K562 (cell line): ENCODE data around the gene EPHA4. TPM values are rescaled to one million over a fixed set of nuclear protein-coding genes. Genes with fewer than 3 reads are reported as not detected.

Experiments used
- ATAC-seq: fragments of 200-7000 bp; cut with Tn5 transposase; 3 replicates; pipeline ENCODE4 v1.9.1; 2020; ENCODE audit warnings: moderate library complexity
- BruUV-seq: library from RNA; stranded (reverse); fragments of 400-500 nt; replicated peaks from 2 replicates; lab custom pipeline; 2021; lab: Mats Ljungman, UMichigan
- CTCF ChIA-PET: fragments of 300-600 bp; formaldehyde crosslinking; extraction: SDS; loops from one replicate; lab custom pipeline; 2021; ENCODE audit warnings: low intra/inter-chr PET ratio; lab: Yijun Ruan, JAX
- POLR2A ChIA-PET: fragments of 300-600, 350-650 bp; sonication (Branson Sonifier 250); formaldehyde crosslinking; extraction: SDS; loops from one replicate; lab custom pipeline; 2021; ENCODE audit warnings: antibody characterized with exemption, inconsistent platforms; lab: Yijun Ruan, JAX
- DNase-seq, 4 experiments: peaks; one replicate each; pipeline versions ENCODE4 v3.0.0 to v3.0.0-alpha.2; 2011 to 2018; ENCODE audit warnings: low spot score in 3 of 4, mixed read lengths in 3 of 4; ENCODE audit errors: extremely low read depth in 1 of 4
- FAIRE-seq: peaks from 2 replicates; lab custom pipeline; 2011; peaks lifted over from hg19 to GRCh38; lab: Jason Lieb, UNC
- H2AFZ ChIP-seq: 2 replicates; pipeline ENCODE4 v1.6.0; 2011; ENCODE audit warnings: low read depth, low read length, control low read depth, inconsistent platforms
- H3K27ac ChIP-seq: fragments of 200-600 bp; 3 replicates; pipeline ENCODE4 v1.8.0; 2011; ENCODE audit warnings: low read depth, mild to moderate bottlenecking, control low read depth, inconsistent platforms, low read length, moderate library complexity, mixed read lengths; ENCODE audit errors: extremely low read depth
- H3K27me3 ChIP-seq, 2 experiments: fragments of 300-600 bp in 1 of 2; 2 replicates in 1 of 2; 3 replicates in 1 of 2; pipeline versions ENCODE4 v1.6.0 to v1.8.0; 2011; ENCODE audit warnings: inconsistent platforms in 2 of 2, low read length in 2 of 2, mild to moderate bottlenecking in 1 of 2, mixed read lengths in 1 of 2, moderate library complexity in 1 of 2; ENCODE audit not compliant: control insufficient read depth in 2 of 2, insufficient read depth in 2 of 2
- H3K36me3 ChIP-seq: fragments of 300-600 bp; 3 replicates; pipeline ENCODE4 v1.8.0; 2011; ENCODE audit warnings: mild to moderate bottlenecking, low read length, inconsistent platforms; ENCODE audit not compliant: control insufficient read depth, insufficient read depth
- H3K4me1 ChIP-seq, 2 experiments: fragments of 200-600 bp in 1 of 2; replicated peaks in 1 of 2; 2 replicates in 1 of 2; 3 replicates in 1 of 2; pipeline versions ENCODE4 v1.5.1 to v1.8.0; 2011; ENCODE audit warnings: inconsistent platforms in 2 of 2, low read length in 2 of 2, mild to moderate bottlenecking in 1 of 2, mixed read lengths in 1 of 2, moderate library complexity in 1 of 2; ENCODE audit not compliant: control insufficient read depth in 2 of 2, insufficient read depth in 2 of 2
- H3K4me2 ChIP-seq: 2 replicates; pipeline ENCODE4 v1.6.1; 2011; ENCODE audit warnings: low read length, control low read depth, inconsistent platforms, mixed read lengths; ENCODE audit not compliant: insufficient read depth
- H3K4me3 ChIP-seq: fragments of 200-600 bp; sonication (generic), shearing (Covaris generic); 2 replicates; pipeline ENCODE4 v1.5.1; 2016; ENCODE audit warnings: control low read depth, inconsistent platforms
- H3K79me2 ChIP-seq: fragments of 200-600 bp; 3 replicates; pipeline ENCODE4 v1.8.0; 2011; ENCODE audit warnings: low read length, inconsistent platforms; ENCODE audit not compliant: control insufficient read depth, insufficient read depth
- H3K9ac ChIP-seq, 2 experiments: 2 replicates each; pipeline versions ENCODE4 v1.6.0 to v1.6.1; 2011; ENCODE audit warnings: low read depth in 2 of 2, low read length in 2 of 2, control low read depth in 1 of 2, inconsistent platforms in 1 of 2, mild to moderate bottlenecking in 1 of 2, mixed read lengths in 1 of 2; ENCODE audit not compliant: insufficient read depth in 1 of 2
- H3K9me1 ChIP-seq: one replicate; pipeline ENCODE4 v1.6.0; 2011; ENCODE audit warnings: inconsistent platforms, mild to moderate bottlenecking, low read length, moderate library complexity; ENCODE audit not compliant: control insufficient read depth, insufficient read depth
- H3K9me3 ChIP-seq: replicated peaks from 2 replicates; pipeline ENCODE4 v1.5.1; 2011; ENCODE audit warnings: low read depth, low read length, inconsistent platforms; ENCODE audit not compliant: control insufficient read depth, insufficient read depth
- H4K20me1 ChIP-seq: replicated peaks from 2 replicates; pipeline ENCODE4 v1.6.1; 2011; ENCODE audit warnings: low read length, inconsistent platforms, mixed read lengths; ENCODE audit not compliant: control insufficient read depth, insufficient read depth
- DNMT1 ChIP-seq: fragments of 450-650 bp; IDR thresholded peaks from 2 replicates; pipeline ENCODE4 v1.6.1; 2016; ENCODE audit warnings: antibody characterized with exemption, mild to moderate bottlenecking
- MAZ ChIP-seq, 2 experiments: fragments of 450-650 bp in 1 of 2; sonication (generic) in 1 of 2; formaldehyde crosslinking; IDR thresholded peaks in 1 of 2; conservative IDR thresholded peaks in 1 of 2; 2 replicates each; pipeline versions ENCODE4 v1.4.0 to v1.5.0; 2020; ENCODE audit warnings: mild to moderate bottlenecking in 1 of 2, missing genetic modification reagents in 1 of 2
- NCOA1 ChIP-seq: fragments of 450-650 bp; IDR thresholded peaks from 2 replicates; pipeline ENCODE4 v1.6.1; 2016; ENCODE audit warnings: low read depth
- NR2F6 ChIP-seq: fragments of 450-650 bp; formaldehyde crosslinking; IDR thresholded peaks from 2 replicates; pipeline ENCODE4 v1.4.0; 2020; ENCODE audit warnings: mild to moderate bottlenecking
- POLR2G ChIP-seq: fragments of 200-400 bp; formaldehyde crosslinking; IDR thresholded peaks from 2 replicates; pipeline ENCODE4 v1.6.1; 2017; ENCODE audit warnings: low read depth, mild to moderate bottlenecking, antibody characterized with exemption, low read length, moderate library complexity
- SMAD3 ChIP-seq: fragments of 450-650 bp; formaldehyde crosslinking; conservative IDR thresholded peaks from 2 replicates; pipeline ENCODE4 v1.4.0; 2020; ENCODE audit warnings: mild to moderate bottlenecking
- SMAD4 ChIP-seq: fragments of 250-450 bp; sonication (Bioruptor Pico); conservative IDR thresholded peaks from 2 replicates; pipeline ENCODE4 v1.8.0; 2021; ENCODE audit warnings: inconsistent platforms, mild to moderate bottlenecking, moderate library complexity
- TAF1 ChIP-seq: IDR thresholded peaks from 2 replicates; pipeline ENCODE4 v1.6.1; 2011; ENCODE audit warnings: mild to moderate bottlenecking, low read length, moderate library complexity; ENCODE audit not compliant: insufficient read depth, control insufficient read depth, severe bottlenecking; ENCODE audit errors: extremely low read depth
- ZNF274 ChIP-seq: IDR thresholded peaks from 2 replicates; pipeline ENCODE4 v1.6.1; 2011; ENCODE audit warnings: low read depth, mild to moderate bottlenecking, low read length, moderate library complexity, borderline replicate concordance
- WGBS: fragments of 100-300 bp; shearing (Covaris generic); methylation state at CpG from one replicate; pipeline ENCODE4 v1.1.6; 2016; ENCODE audit warnings: low coverage, mixed read lengths; ENCODE audit not compliant: insufficient coverage; ENCODE audit errors: missing lambda C conversion rate; 5-methylcytosine and 5-hydroxymethylcytosine counted together
- in situ Hi-C: fragments of 300-500 bp; cut with MboI; formaldehyde crosslinking; loops from 4 replicates; pipeline ENCODE4 v1.15.0; 2018; ENCODE audit warnings: inconsistent platforms, mixed read lengths
- intact Hi-C: fragments of 100-400 bp; cut with micrococcal nuclease; formaldehyde crosslinking; loops from 2 replicates; pipeline ENCODE4 v1.14.2; 2022
- polyA plus RNA-seq, 8 experiments: library from polyadenylated mRNA; depleted of rRNA in 4 of 8; stranded (reverse) in 5 of 8; unstranded in 3 of 8; fragments of >200 nt; fragmentation: Nextera tagmentation in 2 of 8; fragmentation: Illumina TruSeq in 1 of 8; extraction: Ambion mirVana in 2 of 8; extraction: Trizol in 1 of 8; gene quantifications; 2 replicates each; pipeline versions ENCODE4 v1.2.1 to v1.2.3, GENCODE V29; 2011 to 2014; ENCODE audit warnings: inconsistent platforms in 1 of 8, missing spikeins in 1 of 8
- total RNA-seq, 7 experiments: library from RNA; depleted of rRNA in 6 of 7; stranded (reverse); fragments of >200 nt in 6 of 7; fragmentation: Illumina TruSeq in 2 of 7; extraction: Trizol in 2 of 7; gene quantifications; 2 replicates each; pipeline versions ENCODE4 v1.2.1 to v1.2.3, GENCODE V29; 2011 to 2021; ENCODE audit warnings: low replicate concordance in 1 of 7
- TF ChIP-seq, protein P1 (sequence below): IDR thresholded peaks from 2 replicates; pipeline ENCODE4 v1.6.1; 2011; ENCODE audit warnings: borderline replicate concordance, low read depth, mild to moderate bottlenecking, moderate library complexity, low read length; ENCODE audit not compliant: insufficient read depth, poor library complexity, severe bottlenecking
- TF ChIP-seq, protein P2 (sequence below): fragments of 450-650 bp; IDR thresholded peaks from 2 replicates; pipeline ENCODE4 v1.7.0; 2016; ENCODE audit warnings: borderline replicate concordance
- TF ChIP-seq, protein P3 (sequence below): fragments of 450-650 bp; formaldehyde crosslinking; IDR thresholded peaks from 2 replicates; pipeline ENCODE4 v1.4.0; 2022; ENCODE audit warnings: missing genetic modification characterization

The EPHA4 gene
- total and polyA plus RNA-seq, 9 of the 15 experiments (the other 6 are each of a cell fraction or from before 2014, with no cell fraction given), result 0.07 to 0.09 (median 0.07) TPM; not detected in 6

DNA sequence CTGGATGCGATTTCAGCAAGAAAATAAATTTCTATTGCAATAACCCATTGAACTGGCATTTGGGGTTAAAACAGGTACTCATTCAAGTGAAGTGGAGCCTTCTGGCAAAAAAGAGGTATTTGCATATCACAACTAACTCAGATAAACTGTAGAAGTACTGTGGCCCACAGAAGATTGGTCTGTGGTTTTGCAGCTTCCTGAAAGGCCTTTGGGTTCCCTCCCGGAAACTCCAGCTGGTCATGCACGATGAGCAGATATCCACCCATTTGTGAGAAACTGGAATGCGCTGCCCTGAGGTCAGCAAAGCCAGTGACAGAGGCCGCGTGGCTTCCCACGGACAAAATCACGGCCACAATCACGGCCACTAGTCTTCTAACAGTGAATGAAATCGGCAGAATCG lies 106.3 kb downstream of the EPHA4 start (continued):
- TF ChIP-seq MAZ (CRISPR knock-in tag; conservative IDR thresholded peaks at IDR 0.05 in 1 of 2, IDR thresholded peaks at IDR 0.05 in 1 of 2) (0 out of 4 replicates have a peak, but pooled peaks of 1 of the 2 experiments have one; percentile 19), DNMT1 (no peak), NCOA1 (no peak)
- TF ChIP-seq, protein P1, sequence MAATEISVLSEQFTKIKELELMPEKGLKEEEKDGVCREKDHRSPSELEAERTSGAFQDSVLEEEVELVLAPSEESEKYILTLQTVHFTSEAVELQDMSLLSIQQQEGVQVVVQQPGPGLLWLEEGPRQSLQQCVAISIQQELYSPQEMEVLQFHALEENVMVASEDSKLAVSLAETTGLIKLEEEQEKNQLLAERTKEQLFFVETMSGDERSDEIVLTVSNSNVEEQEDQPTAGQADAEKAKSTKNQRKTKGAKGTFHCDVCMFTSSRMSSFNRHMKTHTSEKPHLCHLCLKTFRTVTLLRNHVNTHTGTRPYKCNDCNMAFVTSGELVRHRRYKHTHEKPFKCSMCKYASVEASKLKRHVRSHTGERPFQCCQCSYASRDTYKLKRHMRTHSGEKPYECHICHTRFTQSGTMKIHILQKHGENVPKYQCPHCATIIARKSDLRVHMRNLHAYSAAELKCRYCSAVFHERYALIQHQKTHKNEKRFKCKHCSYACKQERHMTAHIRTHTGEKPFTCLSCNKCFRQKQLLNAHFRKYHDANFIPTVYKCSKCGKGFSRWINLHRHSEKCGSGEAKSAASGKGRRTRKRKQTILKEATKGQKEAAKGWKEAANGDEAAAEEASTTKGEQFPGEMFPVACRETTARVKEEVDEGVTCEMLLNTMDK, result no peak

DNA sequence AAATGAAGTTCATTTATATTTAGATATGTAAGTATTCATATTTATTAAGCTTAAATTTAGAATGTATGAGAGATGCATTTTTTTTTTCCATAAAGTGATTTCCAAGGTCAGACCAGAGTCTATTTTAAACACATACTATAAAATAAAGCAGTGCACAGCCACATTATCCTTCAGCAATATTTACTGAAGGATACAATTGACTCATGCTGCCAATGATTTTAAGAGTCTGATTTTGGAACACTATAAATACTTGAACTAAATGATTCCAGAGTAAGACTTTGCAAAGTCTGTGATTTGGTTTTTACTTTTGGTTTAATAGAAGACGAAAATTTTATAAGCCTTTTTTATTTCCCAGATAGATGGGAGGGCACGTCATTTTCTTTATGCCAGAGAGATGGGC lies 107.1 kb downstream of the EPHA4 start:
- H4K20me1 ChIP-seq, result no peaks in the 10 kb centered on the region
- 8% methylated on average over 2 of the region's 2 CpGs for WGBS
- ATAC-seq (no peak), DNase-seq (no peak), FAIRE-seq (no peak)
- H3K4me2 ChIP-seq, result no peak overlapping the region
- intact Hi-C loops, result no loop called here
- no peaks in the 10 kb centered on the region for H3K36me3 ChIP-seq
- no peak overlapping the region for H2AFZ ChIP-seq
- no TSS peak for BruUV-seq
- POLR2A ChIA-PET, result no interaction called here
- no peak overlapping the region for H3K9ac ChIP-seq
- CTCF ChIA-PET, result no interaction called here
- no peak overlapping the region for H3K27ac ChIP-seq
- no peaks in the 10 kb centered on the region for H3K9me3 ChIP-seq
- H3K4me1 ChIP-seq, result no peaks in the 10 kb centered on the region
- no peaks in the 10 kb centered on the region for H3K9me1 ChIP-seq
- H3K27me3 ChIP-seq, result no peaks in the 10 kb centered on the region
- no peak overlapping the region for H3K4me3 ChIP-seq
- in situ Hi-C loops, result no loop called here
- no peaks in the 10 kb centered on the region for H3K79me2 ChIP-seq
- TF ChIP-seq SMAD4 (CRISPR knock-in tag), result no peak
- TF ChIP-seq, protein P2, sequence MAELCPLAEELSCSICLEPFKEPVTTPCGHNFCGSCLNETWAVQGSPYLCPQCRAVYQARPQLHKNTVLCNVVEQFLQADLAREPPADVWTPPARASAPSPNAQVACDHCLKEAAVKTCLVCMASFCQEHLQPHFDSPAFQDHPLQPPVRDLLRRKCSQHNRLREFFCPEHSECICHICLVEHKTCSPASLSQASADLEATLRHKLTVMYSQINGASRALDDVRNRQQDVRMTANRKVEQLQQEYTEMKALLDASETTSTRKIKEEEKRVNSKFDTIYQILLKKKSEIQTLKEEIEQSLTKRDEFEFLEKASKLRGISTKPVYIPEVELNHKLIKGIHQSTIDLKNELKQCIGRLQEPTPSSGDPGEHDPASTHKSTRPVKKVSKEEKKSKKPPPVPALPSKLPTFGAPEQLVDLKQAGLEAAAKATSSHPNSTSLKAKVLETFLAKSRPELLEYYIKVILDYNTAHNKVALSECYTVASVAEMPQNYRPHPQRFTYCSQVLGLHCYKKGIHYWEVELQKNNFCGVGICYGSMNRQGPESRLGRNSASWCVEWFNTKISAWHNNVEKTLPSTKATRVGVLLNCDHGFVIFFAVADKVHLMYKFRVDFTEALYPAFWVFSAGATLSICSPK, result no peak
- no peak for TF ChIP-seq NR2F6
- no peak for TF ChIP-seq ZNF274
- no peak for TF ChIP-seq POLR2G
- TF ChIP-seq, protein P3, sequence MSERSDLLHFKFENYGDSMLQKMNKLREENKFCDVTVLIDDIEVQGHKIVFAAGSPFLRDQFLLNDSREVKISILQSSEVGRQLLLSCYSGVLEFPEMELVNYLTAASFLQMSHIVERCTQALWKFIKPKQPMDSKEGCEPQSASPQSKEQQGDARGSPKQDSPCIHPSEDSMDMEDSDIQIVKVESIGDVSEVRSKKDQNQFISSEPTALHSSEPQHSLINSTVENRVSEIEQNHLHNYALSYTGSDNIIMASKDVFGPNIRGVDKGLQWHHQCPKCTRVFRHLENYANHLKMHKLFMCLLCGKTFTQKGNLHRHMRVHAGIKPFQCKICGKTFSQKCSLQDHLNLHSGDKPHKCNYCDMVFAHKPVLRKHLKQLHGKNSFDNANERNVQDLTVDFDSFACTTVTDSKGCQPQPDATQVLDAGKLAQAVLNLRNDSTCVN (CRISPR knock-in tag), result no peak
- TF ChIP-seq SMAD3 (CRISPR knock-in tag), result no peak
- TF ChIP-seq TAF1, result no peak
